Natural killer cell (primary cell): ENCODE measurements around the gene BTNL3. TPM values are rescaled to one million over a fixed set of nuclear protein-coding genes. Genes with fewer than 3 reads are reported as not detected.
A peak's percentile ranks its signal among the peaks of the same experiment; 100 is the strongest.

Experiments used
- ATAC-seq, 3 donors: fragments of 150-1000 bp in 2 of 3; fragments of 200-7000 bp in 1 of 3; cut with Tn5 transposase; 1 replicate in 1 of 3; 2 replicates in 2 of 3; pipeline ENCODE4 v1.10.0; 2021; ENCODE audit warnings: mild to moderate bottlenecking in 2 of 3, moderate library complexity in 2 of 3
- DNase-seq, 2 donors: peaks; one replicate each; pipeline versions ENCODE4 v3.0.0 to v3.0.0-alpha.2; 2013 to 2021; ENCODE audit warnings: mixed read lengths in 1 of 2
- H3K27ac ChIP-seq: one replicate; pipeline ENCODE4 v1.5.1; 2013; ENCODE audit warnings: mild to moderate bottlenecking, low read length
- H3K27me3 ChIP-seq: one replicate; pipeline ENCODE4 v1.6.1; 2013; ENCODE audit warnings: low read length; ENCODE audit not compliant: control insufficient read depth, insufficient read depth
- H3K36me3 ChIP-seq: one replicate; pipeline ENCODE4 v1.6.1; 2013; ENCODE audit warnings: low read length; ENCODE audit not compliant: control insufficient read depth, insufficient read depth
- H3K4me1 ChIP-seq: one replicate; pipeline ENCODE4 v1.6.1; 2013; ENCODE audit warnings: low read length; ENCODE audit not compliant: control insufficient read depth, insufficient read depth
- H3K4me3 ChIP-seq: one replicate; pipeline ENCODE4 v1.5.1; 2013; ENCODE audit warnings: low read length
- H3K9me3 ChIP-seq: one replicate; pipeline ENCODE4 v1.6.1; 2013; ENCODE audit warnings: low read length; ENCODE audit not compliant: control insufficient read depth, insufficient read depth
- H3K27ac Mint-ChIP-seq, 2 donors: one replicate each; pipeline ENCODE4 v1.8.0; 2022; ENCODE audit warnings: mild to moderate bottlenecking in 2 of 2, mixed read lengths in 2 of 2, moderate library complexity in 1 of 2
- H3K27me3 Mint-ChIP-seq, 2 donors: one replicate each; pipeline ENCODE4 v1.8.0; 2022; ENCODE audit warnings: low read depth in 2 of 2, mixed read lengths in 2 of 2
- H3K36me3 Mint-ChIP-seq: one replicate; pipeline ENCODE4 v1.8.0; 2022; ENCODE audit warnings: mixed read lengths
- H3K4me1 Mint-ChIP-seq, 2 donors: one replicate each; pipeline ENCODE4 v1.8.0; 2022; ENCODE audit warnings: mixed read lengths in 2 of 2
- H3K4me3 Mint-ChIP-seq: one replicate; pipeline ENCODE4 v1.8.0; 2022; ENCODE audit warnings: mild to moderate bottlenecking, moderate library complexity, mixed read lengths
- H3K9me3 Mint-ChIP-seq, 2 donors: one replicate each; pipeline ENCODE4 v1.8.0; 2022; ENCODE audit warnings: mixed read lengths in 2 of 2
- CTCF ChIP-seq: fragments of 200-600 bp; IDR thresholded peaks from one replicate; pipeline ENCODE4 v1.8.0; 2022; ENCODE audit warnings: antibody characterized with exemption
- WGBS: methylation state at CpG from one replicate; pipeline ENCODE4 v1.1.7; 2013; ENCODE audit warnings: missing lambda C conversion rate; ENCODE audit not compliant: insufficient coverage; 5-methylcytosine and 5-hydroxymethylcytosine counted together
- intact Hi-C: fragments of 100-400 bp; cut with micrococcal nuclease; formaldehyde crosslinking; loops from one replicate; pipeline ENCODE4 v1.14.2; 2022
- total RNA-seq, 4 donors: library from RNA; stranded (reverse); fragments of 120-200 nt in 1 of 4; gene quantifications; one replicate each; pipeline versions ENCODE4 v1.2.3 to v1.2.4, GENCODE V29; 2013 to 2022

Gene BTNL3
- total RNA-seq, 3 donors from 2014 or later (not counting 1 experiment from before 2014, with no cell fraction given) = not detected

- no peaks in the 10 kb centered on the region for H3K9me3 Mint-ChIP-seq
- no peak for TF ChIP-seq CTCF
- H3K36me3 Mint-ChIP-seq = no peaks in the 10 kb centered on the region
- peaks cover 0 to 10% of the 10 kb centered on the region in 2 donors for H3K27me3 Mint-ChIP-seq
- no peaks in the 10 kb centered on the region for H3K4me1 ChIP-seq
- DNase-seq (peak in 1 of 2 donors; percentile 12), ATAC-seq (no peak)
- no peaks in the 10 kb centered on the region for H3K9me3 ChIP-seq
- 69% methylated on average over 2 of the region's 2 CpGs for WGBS
- no peaks in the 10 kb centered on the region for H3K27me3 ChIP-seq
- H3K4me3 Mint-ChIP-seq = no peak overlapping the region
- H3K27ac Mint-ChIP-seq = no peak overlapping the region
- H3K4me3 ChIP-seq = no peak overlapping the region
- H3K36me3 ChIP-seq = no peaks in the 10 kb centered on the region
- H3K27ac ChIP-seq = no peak overlapping the region
- no peaks in the 10 kb centered on the region for H3K4me1 Mint-ChIP-seq
- intact Hi-C loops = no loop called here
These were observed 13.3 kb upstream of the BTNL3 start for GRCh38 chr5:180975338-180975737.

DNA sequence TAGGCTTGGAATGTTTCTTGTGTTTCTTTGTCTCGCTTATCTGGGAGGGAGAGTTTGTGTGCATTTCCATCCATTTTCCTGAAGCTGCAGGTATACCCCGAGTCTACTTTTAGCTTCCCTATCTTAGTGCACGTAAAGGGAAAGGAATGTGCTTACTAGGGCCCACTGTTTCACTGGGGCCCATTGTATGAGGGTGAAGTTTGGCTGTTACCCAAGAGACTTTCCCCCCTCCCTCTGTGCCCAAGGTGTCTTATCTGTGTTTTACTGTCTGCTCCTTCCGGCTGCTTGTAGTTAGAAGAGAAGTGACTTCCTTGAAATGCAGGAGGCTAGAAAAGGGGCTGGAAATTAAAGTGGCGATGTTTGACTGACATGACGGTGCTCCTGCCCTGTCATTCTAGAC is 12.1 kb upstream of the BTNL3 start:
- TF ChIP-seq CTCF = no peak
- no peak for ATAC-seq
- Mint-ChIP-seq H3K9me3 (no peaks in the 10 kb centered on the region), H3K27ac (no peak overlapping the region), H3K27me3 (peaks cover 0 to 13% of the 10 kb centered on the region in 2 donors), H3K4me1 (no peaks in the 10 kb centered on the region), H3K4me3 (no peak overlapping the region), H3K36me3 (no peaks in the 10 kb centered on the region)
- 86% methylated on average over 4 of the region's 6 CpGs for WGBS
- Histone ChIP-seq H3K36me3 (no peaks in the 10 kb centered on the region), H3K4me3 (no peak overlapping the region), H3K27me3 (no peaks in the 10 kb centered on the region), H3K27ac (no peak overlapping the region), H3K9me3 (no peaks in the 10 kb centered on the region), H3K4me1 (no peaks in the 10 kb centered on the region)
- DNase-seq = peak in 1 of 2 donors; percentile 11
- intact Hi-C loops = no loop called here

GRCh38 chr5:180977852-180978251 is 10.8 kb upstream of the BTNL3 start:
- no peak overlapping the region for H3K4me3 ChIP-seq
- H3K4me1 ChIP-seq = no peaks in the 10 kb centered on the region
- no peaks in the 10 kb centered on the region for H3K9me3 ChIP-seq
- ATAC-seq (no peak), DNase-seq (no peak)
- no peaks in the 10 kb centered on the region for H3K27me3 ChIP-seq
- 53% methylated on average over 1 of the region's 1 CpG for WGBS
- no peak overlapping the region for H3K27ac ChIP-seq
- intact Hi-C loops = no loop called here
- no peaks in the 10 kb centered on the region for H3K4me1 Mint-ChIP-seq
- TF ChIP-seq CTCF = no peak
- H3K36me3 ChIP-seq = no peaks in the 10 kb centered on the region
- H3K27me3 Mint-ChIP-seq = peaks cover 0 to 20% of the 10 kb centered on the region in 2 donors
- no peak overlapping the region for H3K4me3 Mint-ChIP-seq
- H3K27ac Mint-ChIP-seq = no peak overlapping the region
- no peaks in the 10 kb centered on the region for H3K36me3 Mint-ChIP-seq
- no peaks in the 10 kb centered on the region for H3K9me3 Mint-ChIP-seq

DNA sequence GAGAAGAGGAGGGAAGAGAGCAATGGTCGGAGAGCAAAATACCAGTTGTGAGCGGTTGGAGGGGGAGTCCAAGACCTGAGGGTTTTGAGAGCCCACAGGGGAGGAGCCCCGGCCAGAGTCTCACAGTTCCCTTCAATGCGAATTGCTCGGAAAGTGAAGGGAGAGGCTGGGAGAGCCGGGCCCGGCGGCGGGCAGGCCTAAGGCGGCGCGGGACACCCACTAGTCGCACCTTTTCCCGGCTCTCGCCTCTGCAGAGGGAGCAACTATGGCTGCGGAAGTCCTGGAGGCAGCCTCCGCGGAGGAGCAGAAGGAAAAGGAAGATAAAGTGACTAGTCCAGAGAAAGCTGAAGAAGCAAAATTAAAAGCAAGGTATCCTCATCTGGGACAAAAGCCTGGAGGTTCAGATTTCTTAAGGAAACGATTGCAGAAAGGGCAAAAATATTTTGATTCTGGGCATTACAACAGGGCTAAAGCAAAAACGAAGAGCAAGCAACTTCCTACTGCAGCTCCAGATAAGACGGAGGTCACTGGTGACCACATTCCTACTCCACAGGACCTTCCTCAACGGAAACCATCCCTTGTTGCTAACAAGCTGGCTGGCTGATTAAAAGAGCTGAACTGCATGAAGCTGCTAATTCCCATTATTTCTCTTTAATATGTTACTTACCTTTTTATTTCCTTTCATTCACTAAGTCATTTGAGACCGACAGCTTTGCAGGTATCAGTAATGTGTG is 6.5 kb upstream of the BTNL3 start:
- H3K36me3 Mint-ChIP-seq = no peaks in the 10 kb centered on the region
- no peak overlapping the region for H3K4me3 Mint-ChIP-seq
- no peak for TF ChIP-seq CTCF
- no peak overlapping the region for H3K27ac ChIP-seq
- H3K9me3 ChIP-seq = no peaks in the 10 kb centered on the region
- intact Hi-C loops = no loop called here
- H3K27ac Mint-ChIP-seq = no peak overlapping the region
- no peak overlapping the region for H3K4me3 ChIP-seq
- peaks cover 0 to 30% of the 10 kb centered on the region in 2 donors for H3K27me3 Mint-ChIP-seq
- H3K4me1 Mint-ChIP-seq = no peaks in the 10 kb centered on the region
- no peaks in the 10 kb centered on the region for H3K27me3 ChIP-seq
- no peaks in the 10 kb centered on the region for H3K9me3 Mint-ChIP-seq
- ATAC-seq (no peak), DNase-seq (no peak)
- 67% methylated on average over 22 of the region's 23 CpGs for WGBS
- no peaks in the 10 kb centered on the region for H3K4me1 ChIP-seq
- no peaks in the 10 kb centered on the region for H3K36me3 ChIP-seq
